Upper lobe of left lung (tissue), 4 donors: ENCODE measurements around the gene REC114.

Source experiments
- CTCF ChIP-seq, 6 experiments: fragments of 450-650 bp in 4 of 6; fragments of 200-600 bp in 2 of 6; sonication (generic) in 2 of 6; IDR thresholded peaks; one replicate each; pipeline ENCODE4 v1.5.1; 2016 to 2019; ENCODE audit warnings: antibody characterized with exemption in 6 of 6
- POLR2AphosphoS5 ChIP-seq, 2 donors: sonication (generic); formaldehyde crosslinking; IDR thresholded peaks; one replicate each; pipeline ENCODE4 v1.5.1; 2017; ENCODE audit warnings: antibody characterized with exemption in 2 of 2

GRCh38 chr15:73589766-73590165 lies 146.8 kb downstream of the REC114 start:
- TF ChIP-seq CTCF (IDR thresholded peaks at IDR 0.05) (no peak), POLR2AphosphoS5 (IDR thresholded peaks at IDR 0.05) (no peak)
